ENCODE data around the gene EPB41L4A.

GRCh38 chr5:112338681-112339337 lies 80.3 kb downstream of the EPB41L4A start:
- TF ChIP-seq CTCF (IDR thresholded peaks at IDR 0.05), result no peak
- no peak for TF ChIP-seq POLR2A (IDR thresholded peaks at IDR 0.05)

All from lower leg skin (tissue), 3 donors.